Panc1 (cell line): ENCODE results near the gene TFAP2B. TPM values are rescaled to one million over a fixed set of nuclear protein-coding genes. Genes with fewer than 3 reads are reported as not detected.

ENCODE experiments used
- ATAC-seq: fragments of 200-7000 bp; cut with Tn5 transposase; 2 replicates; pipeline ENCODE4 v1.9.1; 2020; ENCODE audit warnings: mild to moderate bottlenecking, moderate library complexity
- BruUV-seq: library from RNA; stranded (reverse); fragments of 400-500 nt; replicated peaks from 2 replicates; lab custom pipeline; 2021; lab: Mats Ljungman, UMichigan
- CTCF ChIA-PET: fragments of 300-600 bp; sonication (Branson Sonifier 250); formaldehyde crosslinking; loops from one replicate; lab custom pipeline; 2022; ENCODE audit warnings: antibody characterized with exemption; lab: Charles Lee
- POLR2A ChIA-PET: fragments of 300-600 bp; sonication (Branson Sonifier 250); formaldehyde crosslinking; loops from one replicate; lab custom pipeline; 2022; ENCODE audit warnings: antibody characterized with exemption; lab: Charles Lee
- DNase-seq: peaks from one replicate; pipeline ENCODE4 v3.0.0-alpha.2; 2010; ENCODE audit warnings: low read depth, low spot score
- H3K27ac ChIP-seq: 2 replicates; pipeline ENCODE4 v1.5.1; 2011; ENCODE audit warnings: mild to moderate bottlenecking, low read length, inconsistent platforms
- H3K27me3 ChIP-seq: fragments of 200-500 bp; sonication (Bioruptor generic); 2 replicates; pipeline ENCODE4 v1.6.0; 2014; ENCODE audit warnings: low read length, inconsistent platforms; ENCODE audit not compliant: control insufficient read depth, insufficient read depth
- H3K36me3 ChIP-seq: fragments of 200-500 bp; sonication (Bioruptor generic); 2 replicates; pipeline ENCODE4 v1.5.1; 2014; ENCODE audit warnings: inconsistent platforms, mild to moderate bottlenecking, low read length, moderate library complexity; ENCODE audit not compliant: control insufficient read depth, insufficient read depth
- H3K4me1 ChIP-seq: 2 replicates; pipeline ENCODE4 v1.5.1; 2011; ENCODE audit warnings: inconsistent platforms, mild to moderate bottlenecking, low read length, moderate library complexity; ENCODE audit not compliant: control insufficient read depth, insufficient read depth
- H3K4me3 ChIP-seq, 2 experiments: 2 replicates each; pipeline ENCODE4 v1.5.1; 2011 to 2012; ENCODE audit warnings: low read depth in 2 of 2, low read length in 2 of 2, mild to moderate bottlenecking in 2 of 2, inconsistent platforms in 1 of 2, moderate library complexity in 1 of 2
- H3K9me3 ChIP-seq: fragments of 200-500 bp; sonication (Bioruptor generic); 2 replicates; pipeline ENCODE4 v1.5.1; 2014; ENCODE audit warnings: low read depth, mild to moderate bottlenecking, inconsistent platforms, low read length, moderate library complexity; ENCODE audit not compliant: control insufficient read depth, insufficient read depth
- CTCF ChIP-seq: fragments of 450-650 bp; IDR thresholded peaks from 2 replicates; pipeline ENCODE4 v1.5.1; 2017; ENCODE audit warnings: mild to moderate bottlenecking
- POLR2AphosphoS5 ChIP-seq: IDR thresholded peaks from 2 replicates; pipeline ENCODE4 v1.6.1; 2012; ENCODE audit warnings: mild to moderate bottlenecking, low read depth, low read length, moderate library complexity
- REST ChIP-seq, 2 experiments: IDR thresholded peaks; 2 replicates each; pipeline ENCODE4 v1.6.1; 2011 to 2012; ENCODE audit warnings: low read depth in 2 of 2, control low read depth in 1 of 2, low read length in 1 of 2, mild to moderate bottlenecking in 1 of 2, moderate library complexity in 1 of 2; ENCODE audit not compliant: insufficient read depth in 1 of 2
- SIN3A ChIP-seq: IDR thresholded peaks from 2 replicates; pipeline ENCODE4 v1.6.1; 2012; ENCODE audit warnings: low read depth, mild to moderate bottlenecking, low read length, moderate library complexity, borderline replicate concordance; ENCODE audit not compliant: insufficient read depth
- TCF7L2 ChIP-seq: IDR thresholded peaks from 2 replicates; pipeline ENCODE4 v1.6.1; 2011; ENCODE audit warnings: mild to moderate bottlenecking, low read depth, low read length, inconsistent platforms
- in situ Hi-C: cut with HindIII; loops from 2 replicates; pipeline ENCODE4 v1.10.0; 2016; ENCODE audit warnings: low sequenced_read_pairs, low pct_unique_long_range_greater_than_20kb
- intact Hi-C: fragments of 100-400 bp; cut with micrococcal nuclease; formaldehyde crosslinking; loops from one replicate; pipeline ENCODE4 v1.10.0; 2022; ENCODE audit not compliant: unreplicated experiment
- total RNA-seq: library from RNA; stranded (reverse); gene quantifications from one replicate; pipeline ENCODE4 v1.2.1, GENCODE V29; 2021; ENCODE audit not compliant: unreplicated experiment

The TFAP2B gene
- total RNA-seq, 1 experiment from 2014 or later = not detected

- DNase-seq (no peak), ATAC-seq (no peak)
- intact Hi-C loops = no loop called here
- Histone ChIP-seq H3K4me1 (no peaks in the 10 kb centered on the region), H3K9me3 (no peaks in the 10 kb centered on the region), H3K4me3 (no peak overlapping the region), H3K36me3 (no peaks in the 10 kb centered on the region), H3K27me3 (peaks cover 11% of the 10 kb centered on the region), H3K27ac (no peak overlapping the region)
- POLR2A ChIA-PET = no interaction called here
- no TSS peak for BruUV-seq
- CTCF ChIA-PET = no interaction called here
- in situ Hi-C loops = no loop called here
- no peak for TF ChIP-seq CTCF
- no peak for TF ChIP-seq SIN3A
- no peak for TF ChIP-seq REST (IDR thresholded peaks at IDR 0.05; ENCODE audit: insufficient read depth in 1 of 2, low read depth in 2 of 2, low read length in 1 of 2)
- no peak for TF ChIP-seq POLR2AphosphoS5
- no peak for TF ChIP-seq TCF7L2
Measured at GRCh38 chr6:50829049-50829448, 10.4 kb downstream of the TFAP2B start.

- intact Hi-C loops = no loop called here
- in situ Hi-C loops = no loop called here
- POLR2A ChIA-PET = interaction anchor here (0.8 kb wide), 1 partner anchor 54 kb away, joined by 3 read pairs; no protein-coding TSS in a partner anchor
- Histone ChIP-seq H3K4me3 (no peak overlapping the region), H3K36me3 (no peaks in the 10 kb centered on the region), H3K27ac (no peak overlapping the region), H3K27me3 (peaks cover 4% of the 10 kb centered on the region), H3K9me3 (no peaks in the 10 kb centered on the region), H3K4me1 (no peaks in the 10 kb centered on the region)
- DNase-seq (no peak), ATAC-seq (no peak)
- BruUV-seq = no TSS peak
- no peak for TF ChIP-seq CTCF
- TF ChIP-seq REST (IDR thresholded peaks at IDR 0.05; ENCODE audit: insufficient read depth in 1 of 2, low read depth in 2 of 2, low read length in 1 of 2) = no peak
- no peak for TF ChIP-seq TCF7L2
- TF ChIP-seq POLR2AphosphoS5 = no peak
- TF ChIP-seq SIN3A = no peak
- CTCF ChIA-PET = no interaction called here
Measured at GRCh38 chr6:50829898-50830444, 11.3 kb downstream of the TFAP2B start.
